ENCODE data around the gene DISP1. TPM values are rescaled to one million over a fixed set of nuclear protein-coding genes. Genes with fewer than 3 reads are reported as not detected.
A peak's percentile ranks its signal among the peaks of the same experiment; 100 is the strongest.

Gene DISP1
- polyA plus RNA-seq, 1 experiment: 6.2 TPM

GRCh38 chr1:222820171-222820712, 5.4 kb downstream of the DISP1 start:
- H3K4me3 ChIP-seq (ENCODE audit: low read depth, low read length): no peak overlapping the region
- TF ChIP-seq, protein P1, sequence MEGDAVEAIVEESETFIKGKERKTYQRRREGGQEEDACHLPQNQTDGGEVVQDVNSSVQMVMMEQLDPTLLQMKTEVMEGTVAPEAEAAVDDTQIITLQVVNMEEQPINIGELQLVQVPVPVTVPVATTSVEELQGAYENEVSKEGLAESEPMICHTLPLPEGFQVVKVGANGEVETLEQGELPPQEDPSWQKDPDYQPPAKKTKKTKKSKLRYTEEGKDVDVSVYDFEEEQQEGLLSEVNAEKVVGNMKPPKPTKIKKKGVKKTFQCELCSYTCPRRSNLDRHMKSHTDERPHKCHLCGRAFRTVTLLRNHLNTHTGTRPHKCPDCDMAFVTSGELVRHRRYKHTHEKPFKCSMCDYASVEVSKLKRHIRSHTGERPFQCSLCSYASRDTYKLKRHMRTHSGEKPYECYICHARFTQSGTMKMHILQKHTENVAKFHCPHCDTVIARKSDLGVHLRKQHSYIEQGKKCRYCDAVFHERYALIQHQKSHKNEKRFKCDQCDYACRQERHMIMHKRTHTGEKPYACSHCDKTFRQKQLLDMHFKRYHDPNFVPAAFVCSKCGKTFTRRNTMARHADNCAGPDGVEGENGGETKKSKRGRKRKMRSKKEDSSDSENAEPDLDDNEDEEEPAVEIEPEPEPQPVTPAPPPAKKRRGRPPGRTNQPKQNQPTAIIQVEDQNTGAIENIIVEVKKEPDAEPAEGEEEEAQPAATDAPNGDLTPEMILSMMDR (IDR thresholded peaks at IDR 0.05; ENCODE audit: insufficient read depth, low read depth, low read length): no peak
- no peak for DNase-seq (ENCODE audit: low read depth)
- ChIA-PET POLR2A (no interaction called here), CTCF (interaction anchor here (1.0 to 1.9 kb wide), 2 partner anchors 25 to 261 kb away, joined by 3 to 4 read pairs; no protein-coding TSS in a partner anchor)
- no peaks in the 10 kb centered on the region for H3K36me3 ChIP-seq (ENCODE audit: control insufficient read depth, insufficient read depth, low read length)
- no peaks in the 10 kb centered on the region for H3K27me3 ChIP-seq (ENCODE audit: control insufficient read depth, insufficient read depth, low read length)

- Histone ChIP-seq H3K27me3 (ENCODE audit: control insufficient read depth, insufficient read depth, low read length) (no peaks in the 10 kb centered on the region), H3K4me3 (ENCODE audit: low read depth, low read length) (no peak overlapping the region), H3K36me3 (ENCODE audit: control insufficient read depth, insufficient read depth, low read length) (no peaks in the 10 kb centered on the region)
- CTCF ChIA-PET: interaction anchor here (1.0 to 1.2 kb wide), 2 partner anchors 26 to 269 kb away, joined by 3 read pairs; no protein-coding TSS in a partner anchor
- no peak for DNase-seq (ENCODE audit: low read depth)
- TF ChIP-seq, protein P1 (IDR thresholded peaks at IDR 0.05; ENCODE audit: insufficient read depth, low read depth, low read length): no peak
- POLR2A ChIA-PET: no interaction called here
Measured at GRCh38 chr1:222821239-222821638, 6.4 kb downstream of the DISP1 start.

GRCh38 chr1:222823695-222824094, 8.9 kb downstream of the DISP1 start:
- ChIA-PET CTCF (interaction anchor here (0.8 to 1.5 kb wide), 2 partner anchors 11 to 266 kb away, joined by 3 read pairs; no protein-coding TSS in a partner anchor), POLR2A (no interaction called here)
- TF ChIP-seq, protein P1 (IDR thresholded peaks at IDR 0.05; ENCODE audit: insufficient read depth, low read depth, low read length): no peak

DNA sequence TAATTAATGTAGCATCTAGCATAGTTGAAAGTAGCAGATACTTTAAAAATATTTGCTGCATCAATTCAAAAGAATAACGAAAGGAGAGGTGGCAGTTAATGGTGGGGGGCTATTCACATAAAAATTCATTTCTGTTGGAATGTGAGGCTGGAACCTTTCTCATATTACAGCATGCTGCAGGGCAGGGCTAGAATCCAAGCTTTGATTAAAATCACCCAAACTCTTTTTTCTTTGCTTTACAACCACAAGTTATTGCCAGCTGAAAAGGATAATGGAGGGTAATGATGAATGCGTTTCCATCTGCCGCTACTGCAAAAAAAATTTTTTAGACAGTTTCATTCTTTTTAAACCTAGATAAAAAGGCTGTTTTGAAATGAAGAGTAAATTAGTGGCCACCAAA, 9.8 kb downstream of the DISP1 start:
- TF ChIP-seq, protein P1 (IDR thresholded peaks at IDR 0.05; ENCODE audit: insufficient read depth, low read depth, low read length): no peak
- H3K36me3 ChIP-seq (ENCODE audit: control insufficient read depth, insufficient read depth, low read length): no peaks in the 10 kb centered on the region
- no peak for DNase-seq (ENCODE audit: low read depth)
- H3K4me3 ChIP-seq (ENCODE audit: low read depth, low read length): peak overlapping the region; percentile 9; the same call in 1 of the 2 replicates
- H3K27me3 ChIP-seq (ENCODE audit: control insufficient read depth, insufficient read depth, low read length): no peaks in the 10 kb centered on the region
- POLR2A ChIA-PET: no interaction called here
- CTCF ChIA-PET: no interaction called here

More at GRCh38 chr1:222823695-222824094, 8.9 kb downstream of the DISP1 start:
- H3K36me3 ChIP-seq (ENCODE audit: control insufficient read depth, insufficient read depth, low read length): no peaks in the 10 kb centered on the region
- H3K27me3 ChIP-seq (ENCODE audit: control insufficient read depth, insufficient read depth, low read length): no peaks in the 10 kb centered on the region
- DNase-seq (ENCODE audit: low read depth): no peak
- no peak overlapping the region for H3K4me3 ChIP-seq (ENCODE audit: low read depth, low read length)

- ChIA-PET POLR2A (no interaction called here), CTCF (no interaction called here)
- Histone ChIP-seq H3K27me3 (ENCODE audit: control insufficient read depth, insufficient read depth, low read length) (no peaks in the 10 kb centered on the region), H3K4me3 (ENCODE audit: low read depth, low read length) (no peak overlapping the region), H3K36me3 (ENCODE audit: control insufficient read depth, insufficient read depth, low read length) (no peaks in the 10 kb centered on the region)
- no peak for DNase-seq (ENCODE audit: low read depth)
- TF ChIP-seq, protein P1 (IDR thresholded peaks at IDR 0.05; ENCODE audit: insufficient read depth, low read depth, low read length): peak; percentile 31
Measured at GRCh38 chr1:222828939-222829338, 14.1 kb downstream of the DISP1 start.
